Astrocyte (in vitro differentiated cells and primary cell): ENCODE results near the gene SCN1A. TPM values are rescaled to one million over a fixed set of nuclear protein-coding genes. Genes with fewer than 3 reads are reported as not detected.

Experiments used
- DNase-seq: peaks from one replicate; pipeline ENCODE4 v3.0.0-alpha.2; 2010; ENCODE audit warnings: low read depth
- FAIRE-seq: peaks from 2 replicates; lab custom pipeline; 2011; peaks lifted over from hg19 to GRCh38; lab: Jason Lieb, UNC
- H2AFZ ChIP-seq: 2 replicates; pipeline ENCODE4 v1.6.0; 2012; ENCODE audit warnings: low read depth, low read length, inconsistent platforms
- H3K27ac ChIP-seq: 2 replicates; pipeline ENCODE4 v1.5.1; 2011; ENCODE audit warnings: low read depth, low read length, inconsistent platforms
- H3K27me3 ChIP-seq: 2 replicates; pipeline ENCODE4 v1.6.0; 2011; ENCODE audit warnings: low read length, inconsistent platforms; ENCODE audit not compliant: insufficient read depth
- H3K36me3 ChIP-seq: 2 replicates; pipeline ENCODE4 v1.5.1; 2011; ENCODE audit warnings: low read length, inconsistent platforms; ENCODE audit not compliant: insufficient read depth
- H3K4me1 ChIP-seq: 2 replicates; pipeline ENCODE4 v1.5.1; 2011; ENCODE audit warnings: low read length, inconsistent platforms; ENCODE audit not compliant: insufficient read depth
- H3K4me2 ChIP-seq: 2 replicates; pipeline ENCODE4 v1.6.0; 2012; ENCODE audit warnings: low read length, inconsistent platforms
- H3K4me3 ChIP-seq: 2 replicates; pipeline ENCODE4 v1.5.1; 2011; ENCODE audit warnings: low read depth, mild to moderate bottlenecking, low read length, inconsistent platforms; ENCODE audit not compliant: insufficient read depth
- H3K79me2 ChIP-seq: 2 replicates; pipeline ENCODE4 v1.6.0; 2012; ENCODE audit warnings: mild to moderate bottlenecking, low read length, inconsistent platforms; ENCODE audit not compliant: insufficient read depth
- H3K9ac ChIP-seq: 2 replicates; pipeline ENCODE4 v1.6.0; 2012; ENCODE audit warnings: mild to moderate bottlenecking, low read length, inconsistent platforms
- H3K9me3 ChIP-seq: 2 replicates; pipeline ENCODE4 v1.5.1; 2012; ENCODE audit warnings: low read depth, mild to moderate bottlenecking, low read length, inconsistent platforms; ENCODE audit not compliant: insufficient read depth
- H4K20me1 ChIP-seq: 2 replicates; pipeline ENCODE4 v1.6.0; 2012; ENCODE audit warnings: low read length, inconsistent platforms; ENCODE audit not compliant: insufficient read depth
- H3K27ac Mint-ChIP-seq: one replicate; pipeline ENCODE4 v1.8.0; 2021; ENCODE audit warnings: mild to moderate bottlenecking, mixed read lengths; ENCODE audit not compliant: unreplicated experiment
- H3K27me3 Mint-ChIP-seq: one replicate; pipeline ENCODE4 v1.8.0; 2021; ENCODE audit warnings: low read depth, mixed read lengths; ENCODE audit not compliant: unreplicated experiment
- H3K36me3 Mint-ChIP-seq: one replicate; pipeline ENCODE4 v1.8.0; 2021; ENCODE audit warnings: low read depth, mixed read lengths; ENCODE audit not compliant: unreplicated experiment
- H3K4me1 Mint-ChIP-seq: one replicate; pipeline ENCODE4 v1.8.0; 2021; ENCODE audit warnings: low read depth, mixed read lengths; ENCODE audit not compliant: unreplicated experiment
- H3K4me3 Mint-ChIP-seq: one replicate; pipeline ENCODE4 v1.8.0; 2021; ENCODE audit warnings: mild to moderate bottlenecking, moderate library complexity, mixed read lengths; ENCODE audit not compliant: unreplicated experiment
- H3K9me3 Mint-ChIP-seq: one replicate; pipeline ENCODE4 v1.8.0; 2021; ENCODE audit warnings: mild to moderate bottlenecking, mixed read lengths; ENCODE audit not compliant: unreplicated experiment
- EZH2 ChIP-seq: IDR thresholded peaks from 2 replicates; pipeline ENCODE4 v1.6.1; 2012; ENCODE audit warnings: mild to moderate bottlenecking, low read length, inconsistent platforms; ENCODE audit not compliant: insufficient read depth
- total RNA-seq: library from RNA; stranded (reverse); gene quantifications from 2 replicates; pipeline ENCODE4 v1.2.1, GENCODE V29; 2021
- TF ChIP-seq, protein P1 (sequence below): IDR thresholded peaks from 2 replicates; pipeline ENCODE4 v1.5.1; 2011; ENCODE audit warnings: low read depth, mild to moderate bottlenecking, inconsistent platforms, low read length, moderate library complexity; ENCODE audit not compliant: insufficient read depth

Gene SCN1A
- total RNA-seq, 1 donor from 2014 or later, result not detected

DNA sequence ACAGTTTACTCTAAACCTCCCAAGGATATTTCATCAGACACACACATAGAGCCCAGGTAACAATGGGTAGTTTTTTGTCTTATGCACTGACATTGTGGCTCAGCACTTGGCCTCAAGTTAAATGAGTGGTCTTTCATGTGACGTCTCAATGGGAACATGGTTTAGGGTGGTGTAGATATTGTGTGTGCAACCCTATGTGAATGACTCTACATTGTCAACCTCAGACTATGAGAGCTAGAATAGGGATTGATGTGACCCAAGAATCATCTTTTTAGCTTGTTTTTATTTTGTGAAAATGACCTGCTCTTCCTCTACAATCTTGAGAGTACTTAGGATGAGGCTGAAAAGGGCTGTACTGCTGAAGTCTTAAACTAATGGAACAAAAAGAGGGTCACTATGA is 86.2 kb downstream of the SCN1A start:
- H3K27me3 Mint-ChIP-seq, result no peaks in the 10 kb centered on the region
- Histone ChIP-seq H4K20me1 (no peaks in the 10 kb centered on the region), H3K9me3 (no peaks in the 10 kb centered on the region), H3K79me2 (no peaks in the 10 kb centered on the region), H3K4me3 (no peak overlapping the region), H3K4me2 (no peak overlapping the region), H2AFZ (no peak overlapping the region), H3K27ac (no peak overlapping the region), H3K4me1 (no peaks in the 10 kb centered on the region), H3K36me3 (no peaks in the 10 kb centered on the region), H3K27me3 (no peaks in the 10 kb centered on the region), H3K9ac (no peak overlapping the region)
- peaks cover 3% of the 10 kb centered on the region for H3K4me1 Mint-ChIP-seq
- no peak overlapping the region for H3K4me3 Mint-ChIP-seq
- H3K36me3 Mint-ChIP-seq, result no peaks in the 10 kb centered on the region
- DNase-seq, result no peak
- no peaks in the 10 kb centered on the region for H3K9me3 Mint-ChIP-seq
- TF ChIP-seq EZH2, result no peak
- TF ChIP-seq, protein P1, sequence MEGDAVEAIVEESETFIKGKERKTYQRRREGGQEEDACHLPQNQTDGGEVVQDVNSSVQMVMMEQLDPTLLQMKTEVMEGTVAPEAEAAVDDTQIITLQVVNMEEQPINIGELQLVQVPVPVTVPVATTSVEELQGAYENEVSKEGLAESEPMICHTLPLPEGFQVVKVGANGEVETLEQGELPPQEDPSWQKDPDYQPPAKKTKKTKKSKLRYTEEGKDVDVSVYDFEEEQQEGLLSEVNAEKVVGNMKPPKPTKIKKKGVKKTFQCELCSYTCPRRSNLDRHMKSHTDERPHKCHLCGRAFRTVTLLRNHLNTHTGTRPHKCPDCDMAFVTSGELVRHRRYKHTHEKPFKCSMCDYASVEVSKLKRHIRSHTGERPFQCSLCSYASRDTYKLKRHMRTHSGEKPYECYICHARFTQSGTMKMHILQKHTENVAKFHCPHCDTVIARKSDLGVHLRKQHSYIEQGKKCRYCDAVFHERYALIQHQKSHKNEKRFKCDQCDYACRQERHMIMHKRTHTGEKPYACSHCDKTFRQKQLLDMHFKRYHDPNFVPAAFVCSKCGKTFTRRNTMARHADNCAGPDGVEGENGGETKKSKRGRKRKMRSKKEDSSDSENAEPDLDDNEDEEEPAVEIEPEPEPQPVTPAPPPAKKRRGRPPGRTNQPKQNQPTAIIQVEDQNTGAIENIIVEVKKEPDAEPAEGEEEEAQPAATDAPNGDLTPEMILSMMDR, result no peak
- no peak overlapping the region for H3K27ac Mint-ChIP-seq
- FAIRE-seq, result no peak

DNA sequence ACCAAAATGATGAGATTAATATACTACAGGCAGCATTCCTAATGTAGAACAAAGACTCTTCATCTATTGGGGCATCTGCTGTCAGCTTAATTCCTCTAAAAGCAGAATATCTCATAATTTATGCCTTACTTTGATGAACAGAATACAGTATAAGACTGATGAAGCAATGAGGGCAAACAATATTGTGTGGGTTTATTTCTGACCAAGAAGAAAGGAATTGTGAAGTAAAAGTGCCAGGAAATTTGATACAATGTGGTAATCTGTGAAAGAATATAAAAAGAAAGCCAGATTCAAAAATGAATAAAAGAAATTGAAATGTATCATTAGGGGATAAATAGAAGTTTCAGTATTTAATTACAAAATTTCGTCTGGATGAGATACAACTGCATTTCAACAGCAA is 95.5 kb downstream of the SCN1A start:
- H3K9me3 ChIP-seq, result no peaks in the 10 kb centered on the region
- no peak overlapping the region for H3K4me2 ChIP-seq
- no peak overlapping the region for H3K27ac ChIP-seq
- H3K4me3 ChIP-seq, result no peak overlapping the region
- H3K79me2 ChIP-seq, result no peaks in the 10 kb centered on the region
- Mint-ChIP-seq H3K4me3 (no peak overlapping the region), H3K9me3 (no peaks in the 10 kb centered on the region), H3K27ac (no peak overlapping the region), H3K27me3 (no peaks in the 10 kb centered on the region), H3K36me3 (no peaks in the 10 kb centered on the region), H3K4me1 (peaks cover 6% of the 10 kb centered on the region)
- no peaks in the 10 kb centered on the region for H4K20me1 ChIP-seq
- H3K9ac ChIP-seq, result no peak overlapping the region
- H3K36me3 ChIP-seq, result no peaks in the 10 kb centered on the region
- DNase-seq, result peak; percentile 2
- TF ChIP-seq EZH2, result no peak
- TF ChIP-seq, protein P1, result no peak
- H3K27me3 ChIP-seq, result no peaks in the 10 kb centered on the region
- FAIRE-seq, result no peak
- peaks cover 3% of the 10 kb centered on the region for H3K4me1 ChIP-seq
- no peak overlapping the region for H2AFZ ChIP-seq

DNA sequence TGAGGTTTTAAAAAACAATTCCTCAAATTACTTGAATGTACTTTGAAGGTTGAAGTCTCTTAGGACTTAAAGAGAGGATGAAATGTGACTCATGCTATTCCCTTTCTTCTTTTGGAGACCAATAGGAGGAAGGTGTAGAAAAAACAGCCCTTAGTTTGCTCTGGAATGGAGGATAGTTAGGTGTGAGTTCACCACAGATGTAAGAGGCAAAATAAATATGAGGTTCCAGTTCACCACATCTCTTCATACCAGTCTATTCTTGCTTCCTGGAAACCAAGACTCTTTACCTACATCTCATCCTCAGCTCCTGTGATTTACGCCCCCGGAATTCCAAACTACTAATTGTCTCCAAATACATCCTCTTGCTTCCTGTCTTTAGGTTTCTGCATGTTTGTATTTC is 96.8 kb downstream of the SCN1A start:
- no peak overlapping the region for H3K4me3 Mint-ChIP-seq
- Histone ChIP-seq H3K36me3 (no peaks in the 10 kb centered on the region), H3K79me2 (no peaks in the 10 kb centered on the region), H3K4me2 (no peak overlapping the region), H4K20me1 (no peaks in the 10 kb centered on the region), H2AFZ (no peak overlapping the region), H3K27ac (no peak overlapping the region), H3K27me3 (no peaks in the 10 kb centered on the region), H3K9ac (no peak overlapping the region), H3K9me3 (no peaks in the 10 kb centered on the region), H3K4me3 (no peak overlapping the region), H3K4me1 (peaks cover 3% of the 10 kb centered on the region)
- H3K9me3 Mint-ChIP-seq, result no peaks in the 10 kb centered on the region
- TF ChIP-seq, protein P1, result no peak
- peak; percentile 66 for DNase-seq
- FAIRE-seq, result no peak
- H3K36me3 Mint-ChIP-seq, result no peaks in the 10 kb centered on the region
- H3K4me1 Mint-ChIP-seq, result peaks cover 6% of the 10 kb centered on the region
- no peaks in the 10 kb centered on the region for H3K27me3 Mint-ChIP-seq
- no peak overlapping the region for H3K27ac Mint-ChIP-seq
